ENCODE data around the gene DCLK2.
A peak's percentile ranks its signal among the peaks of the same experiment; 100 is the strongest.

The DCLK2 gene

GRCh38 chr4:150126864-150127203 is 48.6 kb downstream of the DCLK2 start:
- in situ Hi-C loops (cut with MboI; ENCODE audit: low pct_unique_long_range_greater_than_20kb, low sequenced_read_pairs, unreplicated experiment) = no loop called here
- TF ChIP-seq CTCF (IDR thresholded peaks at IDR 0.05; ENCODE audit: extremely low read depth, insufficient read depth, missing control alignments) = no peak
- DNase-seq (ENCODE audit: low spot score) = peak; percentile 17

- DNase-seq (ENCODE audit: low spot score) = no peak
- in situ Hi-C loops (cut with MboI; ENCODE audit: low pct_unique_long_range_greater_than_20kb, low sequenced_read_pairs, unreplicated experiment) = no loop called here
- TF ChIP-seq CTCF (IDR thresholded peaks at IDR 0.05; ENCODE audit: extremely low read depth, insufficient read depth, missing control alignments) = no peak
Observed at GRCh38 chr4:150127757-150128156, 49.5 kb downstream of the DCLK2 start.

GRCh38 chr4:150130933-150131332 is 52.7 kb downstream of the DCLK2 start:
- TF ChIP-seq CTCF (IDR thresholded peaks at IDR 0.05; ENCODE audit: extremely low read depth, insufficient read depth, missing control alignments) = no peak
- DNase-seq (ENCODE audit: low spot score) = no peak
- in situ Hi-C loops (cut with MboI; ENCODE audit: low pct_unique_long_range_greater_than_20kb, low sequenced_read_pairs, unreplicated experiment) = no loop called here

- in situ Hi-C loops (cut with MboI; ENCODE audit: low pct_unique_long_range_greater_than_20kb, low sequenced_read_pairs, unreplicated experiment) = no loop called here
- DNase-seq (ENCODE audit: low spot score) = no peak
- TF ChIP-seq CTCF (IDR thresholded peaks at IDR 0.05; ENCODE audit: extremely low read depth, insufficient read depth, missing control alignments) = no peak
Observed at GRCh38 chr4:150131581-150132228, 53.5 kb downstream of the DCLK2 start.

GRCh38 chr4:150133605-150134004 is 55.4 kb downstream of the DCLK2 start:
- TF ChIP-seq CTCF (IDR thresholded peaks at IDR 0.05; ENCODE audit: extremely low read depth, insufficient read depth, missing control alignments) = no peak
- DNase-seq (ENCODE audit: low spot score) = no peak
- in situ Hi-C loops (cut with MboI; ENCODE audit: low pct_unique_long_range_greater_than_20kb, low sequenced_read_pairs, unreplicated experiment) = no loop called here

- in situ Hi-C loops (cut with MboI; ENCODE audit: low pct_unique_long_range_greater_than_20kb, low sequenced_read_pairs, unreplicated experiment) = no loop called here
- no peak for DNase-seq (ENCODE audit: low spot score)
- TF ChIP-seq CTCF (IDR thresholded peaks at IDR 0.05; ENCODE audit: extremely low read depth, insufficient read depth, missing control alignments) = no peak
Observed at GRCh38 chr4:150135134-150135772, 57.0 kb downstream of the DCLK2 start.

All from GM13977 (cell line).